GM18870 (cell line): ENCODE measurements around the gene POR.
"Not testable (repeated sequence)": the region's sequence is repeated elsewhere in the genome, so short reads cannot be mapped to it uniquely, and the experiment has no call there.

Source experiments
- ATAC-seq: cut with Tn5 transposase; IDR thresholded peaks from one replicate; pipeline ENCODE4 v1.9.1; 2021; ENCODE audit warnings: moderate library complexity; ENCODE audit not compliant: unreplicated experiment

Gene POR

GRCh38 chr7:76016191-76016947 is 101.4 kb downstream of the POR start:
- no peak for ATAC-seq

- ATAC-seq = not testable (repeated sequence)
Measured at GRCh38 chr7:76018520-76018919, 103.6 kb downstream of the POR start.

- no peak for ATAC-seq
Measured at GRCh38 chr7:76020031-76020714, 105.2 kb downstream of the POR start.

GRCh38 chr7:76022026-76022780 is 107.2 kb downstream of the POR start:
- no peak for ATAC-seq

- ATAC-seq = no peak
Measured at GRCh38 chr7:76023002-76023401, 108.0 kb downstream of the POR start.

- not testable (repeated sequence) for ATAC-seq
Measured at GRCh38 chr7:76029682-76030081, 114.7 kb downstream of the POR start.

GRCh38 chr7:76031964-76032363 is 117.0 kb downstream of the POR start:
- ATAC-seq = no peak
